Tibial artery (tissue), 4 donors: ENCODE results near the gene PCDH9.

Source experiments
- DNase-seq, 2 donors: peaks; one replicate each; pipeline ENCODE4 v3.0.0-alpha.2; 2019
- H3K27ac ChIP-seq, 2 donors: fragments of 200-600 bp; sonication (generic) in 1 of 2; 1 replicate in 1 of 2; 2 replicates in 1 of 2; pipeline ENCODE4 v1.5.1; 2018 to 2019; ENCODE audit warnings: mild to moderate bottlenecking in 1 of 2
- H3K27me3 ChIP-seq, 2 donors: fragments of 200-600 bp; sonication (generic) in 1 of 2; one replicate each; pipeline versions ENCODE4 v1.5.1 to v1.6.0; 2016 to 2019
- H3K36me3 ChIP-seq, 3 donors: fragments of 200-600 bp; sonication (generic) in 2 of 3; one replicate each; pipeline ENCODE4 v1.5.1; 2016 to 2019; ENCODE audit warnings: mild to moderate bottlenecking in 2 of 3
- H3K4me1 ChIP-seq, 4 donors: fragments of 200-600 bp; sonication (generic) in 2 of 4; 1 replicate in 3 of 4; 2 replicates in 1 of 4; pipeline ENCODE4 v1.5.1; 2016 to 2019
- H3K4me3 ChIP-seq, 2 donors: fragments of 200-600 bp; sonication (generic) in 1 of 2; 1 replicate in 1 of 2; 2 replicates in 1 of 2; pipeline ENCODE4 v1.5.1; 2018 to 2019; ENCODE audit warnings: mild to moderate bottlenecking in 2 of 2
- H3K9me3 ChIP-seq, 3 donors: fragments of 200-600 bp; sonication (generic) in 1 of 3; one replicate each; pipeline ENCODE4 v1.5.1; 2016 to 2019
- CTCF ChIP-seq, 2 experiments: fragments of 200-600 bp in 1 of 2; fragments of 450-650 bp in 1 of 2; IDR thresholded peaks; one replicate each; pipeline ENCODE4 v1.5.1; 2017 to 2019; ENCODE audit warnings: antibody characterized with exemption in 2 of 2, mild to moderate bottlenecking in 1 of 2, moderate library complexity in 1 of 2
- intact Hi-C: fragments of 100-400 bp; cut with DNase I; formaldehyde crosslinking; loops from one replicate; pipeline ENCODE4 v1.15.0; 2023; ENCODE audit warnings: low total_unique reads

PCDH9 gene

GRCh38 chr13:67175836-67176459 is 54.2 kb downstream of the PCDH9 start:
- no peak for TF ChIP-seq CTCF (IDR thresholded peaks at IDR 0.05)
- Histone ChIP-seq H3K27ac (no peak overlapping the region), H3K4me3 (no peak overlapping the region), H3K27me3 (no peaks in the 10 kb centered on the region), H3K9me3 (no peaks in the 10 kb centered on the region), H3K4me1 (no peaks in the 10 kb centered on the region), H3K36me3 (no peaks in the 10 kb centered on the region)
- no peak for DNase-seq
- intact Hi-C loops: no loop called here

GRCh38 chr13:67168384-67168783 is 61.8 kb downstream of the PCDH9 start:
- Histone ChIP-seq H3K27me3 (no peaks in the 10 kb centered on the region), H3K36me3 (no peaks in the 10 kb centered on the region), H3K4me1 (no peaks in the 10 kb centered on the region), H3K27ac (no peak overlapping the region), H3K4me3 (no peak overlapping the region), H3K9me3 (no peaks in the 10 kb centered on the region)
- intact Hi-C loops: no loop called here
- DNase-seq: no peak
- no peak for TF ChIP-seq CTCF (IDR thresholded peaks at IDR 0.05)

GRCh38 chr13:67167420-67167819 is 62.7 kb downstream of the PCDH9 start:
- Histone ChIP-seq H3K27ac (no peak overlapping the region), H3K9me3 (no peaks in the 10 kb centered on the region), H3K4me3 (no peak overlapping the region), H3K4me1 (no peaks in the 10 kb centered on the region), H3K27me3 (no peaks in the 10 kb centered on the region), H3K36me3 (no peaks in the 10 kb centered on the region)
- intact Hi-C loops: no loop called here
- no peak for DNase-seq
- TF ChIP-seq CTCF (IDR thresholded peaks at IDR 0.05): no peak

GRCh38 chr13:67161176-67161575 is 69.0 kb downstream of the PCDH9 start:
- no peak for TF ChIP-seq CTCF (IDR thresholded peaks at IDR 0.05)
- intact Hi-C loops: no loop called here
- no peak for DNase-seq
- Histone ChIP-seq H3K27ac (no peak overlapping the region), H3K36me3 (no peaks in the 10 kb centered on the region), H3K9me3 (no peaks in the 10 kb centered on the region), H3K27me3 (no peaks in the 10 kb centered on the region), H3K4me3 (no peak overlapping the region), H3K4me1 (no peaks in the 10 kb centered on the region)

GRCh38 chr13:67158903-67159302 is 71.2 kb downstream of the PCDH9 start:
- Histone ChIP-seq H3K27ac (no peak overlapping the region), H3K4me3 (no peak overlapping the region), H3K4me1 (no peaks in the 10 kb centered on the region), H3K27me3 (no peaks in the 10 kb centered on the region), H3K9me3 (no peaks in the 10 kb centered on the region), H3K36me3 (no peaks in the 10 kb centered on the region)
- intact Hi-C loops: no loop called here
- TF ChIP-seq CTCF (IDR thresholded peaks at IDR 0.05): no peak
- DNase-seq: no peak

- no peak for TF ChIP-seq CTCF (IDR thresholded peaks at IDR 0.05)
- Histone ChIP-seq H3K4me3 (no peak overlapping the region), H3K36me3 (no peaks in the 10 kb centered on the region), H3K27me3 (no peaks in the 10 kb centered on the region), H3K9me3 (no peaks in the 10 kb centered on the region), H3K4me1 (no peaks in the 10 kb centered on the region), H3K27ac (no peak overlapping the region)
- DNase-seq: no peak
- intact Hi-C loops: no loop called here
These were observed 73.4 kb downstream of the PCDH9 start for GRCh38 chr13:67156723-67157060.
